GM20000 (cell line): ENCODE data around the gene SLC22A23.

Source experiments
- DNase-seq: peaks from one replicate; pipeline ENCODE4 v3.0.0; 2012; ENCODE audit warnings: low spot score
- TF ChIP-seq, protein P1 (sequence below): IDR thresholded peaks from 2 replicates; pipeline ENCODE4 v1.5.1; 2012; ENCODE audit warnings: mild to moderate bottlenecking, control low read depth; ENCODE audit errors: extremely low read depth, missing control alignments

The SLC22A23 gene

DNA sequence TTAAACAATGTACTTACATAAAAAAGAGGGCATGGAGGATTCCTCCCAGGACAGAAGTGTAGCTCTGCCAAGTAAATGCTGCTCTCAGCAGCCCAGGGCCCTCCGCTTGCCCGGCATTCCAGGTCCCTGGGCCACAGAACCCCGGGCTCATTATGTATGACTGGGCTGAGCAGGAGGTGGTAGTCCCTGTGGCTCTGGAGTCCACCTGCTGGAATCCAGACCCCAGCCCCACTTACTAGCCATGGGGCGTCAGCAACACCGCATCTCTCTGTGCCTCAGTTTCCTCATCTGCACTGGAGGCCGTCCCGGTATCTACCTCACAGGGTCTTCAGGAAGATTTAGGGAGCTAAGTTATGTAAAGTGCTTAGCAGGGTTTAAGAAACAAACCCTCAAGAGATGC is 142.7 kb downstream of the SLC22A23 start:
- DNase-seq: no peak
- TF ChIP-seq, protein P1, sequence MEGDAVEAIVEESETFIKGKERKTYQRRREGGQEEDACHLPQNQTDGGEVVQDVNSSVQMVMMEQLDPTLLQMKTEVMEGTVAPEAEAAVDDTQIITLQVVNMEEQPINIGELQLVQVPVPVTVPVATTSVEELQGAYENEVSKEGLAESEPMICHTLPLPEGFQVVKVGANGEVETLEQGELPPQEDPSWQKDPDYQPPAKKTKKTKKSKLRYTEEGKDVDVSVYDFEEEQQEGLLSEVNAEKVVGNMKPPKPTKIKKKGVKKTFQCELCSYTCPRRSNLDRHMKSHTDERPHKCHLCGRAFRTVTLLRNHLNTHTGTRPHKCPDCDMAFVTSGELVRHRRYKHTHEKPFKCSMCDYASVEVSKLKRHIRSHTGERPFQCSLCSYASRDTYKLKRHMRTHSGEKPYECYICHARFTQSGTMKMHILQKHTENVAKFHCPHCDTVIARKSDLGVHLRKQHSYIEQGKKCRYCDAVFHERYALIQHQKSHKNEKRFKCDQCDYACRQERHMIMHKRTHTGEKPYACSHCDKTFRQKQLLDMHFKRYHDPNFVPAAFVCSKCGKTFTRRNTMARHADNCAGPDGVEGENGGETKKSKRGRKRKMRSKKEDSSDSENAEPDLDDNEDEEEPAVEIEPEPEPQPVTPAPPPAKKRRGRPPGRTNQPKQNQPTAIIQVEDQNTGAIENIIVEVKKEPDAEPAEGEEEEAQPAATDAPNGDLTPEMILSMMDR: no peak

DNA sequence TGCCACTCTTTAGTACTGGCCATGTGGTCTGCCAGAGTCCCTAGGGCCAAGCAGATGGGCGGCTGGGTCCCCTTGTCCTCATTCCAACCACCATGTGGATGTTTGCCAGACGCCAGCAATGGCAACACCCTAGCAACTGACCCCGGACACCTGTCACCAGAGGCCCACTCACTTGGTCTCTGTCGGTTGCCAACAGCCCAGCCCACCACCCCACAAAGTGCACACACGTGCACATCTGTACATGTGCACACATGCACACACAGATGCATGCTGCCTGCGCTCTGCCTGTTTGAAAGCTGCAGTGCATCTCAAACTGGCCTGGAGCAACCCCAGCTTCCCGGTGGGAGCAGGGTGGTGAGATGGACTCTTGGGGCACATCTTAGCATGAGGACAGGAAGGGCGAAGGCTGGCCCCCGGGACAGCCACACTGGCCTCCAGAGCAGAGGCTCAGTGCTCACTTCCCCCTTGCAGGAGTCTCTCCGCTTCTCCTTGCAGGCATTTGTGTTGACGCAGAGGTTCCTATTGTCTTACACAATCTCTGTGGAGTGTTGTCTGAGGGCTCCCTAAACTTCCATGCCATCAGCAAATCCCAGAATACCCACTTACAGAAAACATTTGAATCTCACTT is 144.1 kb downstream of the SLC22A23 start:
- TF ChIP-seq, protein P1: no peak
- no peak for DNase-seq

DNA sequence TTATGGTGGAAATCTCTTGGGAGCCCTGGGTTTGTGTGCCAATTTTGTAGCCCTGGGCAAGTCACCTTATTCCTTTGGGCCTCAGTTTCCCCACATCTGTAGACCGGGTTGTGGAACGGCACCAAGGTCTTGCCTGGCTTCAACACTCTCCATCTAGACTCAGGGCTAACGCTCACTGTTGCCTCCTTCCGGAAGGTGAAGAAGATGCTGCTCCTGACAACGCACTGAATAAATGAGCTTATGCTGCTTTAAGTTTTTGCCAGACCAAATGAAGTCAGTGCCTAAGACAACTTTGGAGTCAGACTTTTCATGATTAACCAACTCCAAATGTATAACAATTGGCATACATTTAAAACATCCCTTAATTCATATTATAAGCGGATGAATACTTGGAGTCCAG is 145.0 kb downstream of the SLC22A23 start:
- DNase-seq: no peak
- TF ChIP-seq, protein P1: no peak

DNA sequence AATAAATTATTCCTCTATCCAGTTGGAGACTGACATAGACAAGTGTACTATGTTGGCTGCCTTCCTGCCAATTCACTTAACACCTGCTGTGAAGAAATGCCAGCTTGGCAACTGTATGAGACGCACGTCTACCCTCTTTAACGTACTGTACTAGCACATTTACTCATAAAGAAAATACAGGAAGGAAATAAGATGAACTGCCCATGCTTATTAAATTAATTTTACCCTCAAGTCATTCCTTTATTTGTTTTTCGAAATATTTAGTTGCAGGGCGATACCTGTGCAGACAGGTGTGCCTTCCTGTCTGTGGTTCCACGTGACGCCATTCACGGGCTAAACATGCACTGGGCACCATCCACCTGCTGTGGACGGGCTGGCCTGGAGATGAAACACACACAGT is 146.1 kb downstream of the SLC22A23 start:
- DNase-seq: no peak
- TF ChIP-seq, protein P1: no peak

DNA sequence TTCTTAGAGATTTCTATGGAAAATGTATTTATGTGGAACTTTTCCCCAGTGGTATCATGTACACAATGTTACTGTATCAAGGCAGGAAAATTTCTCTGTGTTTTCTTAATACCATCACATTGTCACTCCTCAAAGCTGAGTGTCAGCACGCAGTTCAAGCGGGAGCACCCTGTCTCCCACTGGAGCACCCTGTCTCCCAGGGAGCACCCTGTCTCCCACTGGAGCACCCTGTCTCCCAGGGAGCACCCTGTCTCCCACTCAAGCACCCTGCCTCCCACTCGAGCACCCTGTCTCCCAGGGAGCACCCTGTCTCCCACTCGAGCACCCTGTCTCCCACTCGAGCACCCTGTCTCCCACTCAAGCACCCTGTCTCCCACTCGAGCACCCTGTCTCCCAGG is 146.8 kb downstream of the SLC22A23 start:
- no peak for DNase-seq
- TF ChIP-seq, protein P1: no peak

DNA sequence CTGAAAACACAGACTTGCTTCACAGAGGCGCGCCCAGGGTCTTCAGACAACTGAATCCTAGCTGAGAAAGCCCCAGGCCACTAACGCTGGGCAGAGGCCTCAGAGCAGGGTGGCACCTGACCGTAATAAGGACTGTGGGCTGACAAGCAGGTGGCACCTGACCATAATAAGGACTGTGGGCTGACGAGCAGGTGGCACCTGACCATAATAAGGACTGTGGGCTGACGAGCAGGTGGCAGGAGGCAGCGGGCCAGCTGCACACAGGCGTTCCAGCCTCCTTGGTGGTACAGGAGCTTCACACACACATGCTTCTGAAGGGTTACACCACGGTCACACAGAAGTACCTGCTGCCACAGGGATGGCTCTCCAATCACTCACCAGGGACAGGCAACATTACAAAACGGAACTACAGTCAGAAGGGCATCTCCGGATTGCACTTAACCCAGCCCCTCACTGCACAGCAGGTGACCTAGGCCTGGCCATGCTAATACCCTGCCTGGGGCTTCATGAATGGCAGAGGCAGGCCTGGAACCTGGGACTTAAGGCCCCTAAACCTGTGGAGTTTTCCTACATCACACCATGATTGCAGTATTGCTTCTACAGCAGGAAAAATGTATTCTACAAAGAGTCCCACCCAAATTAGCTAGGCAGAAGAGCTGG is 147.3 kb downstream of the SLC22A23 start:
- DNase-seq: no peak
- TF ChIP-seq, protein P1: no peak

DNA sequence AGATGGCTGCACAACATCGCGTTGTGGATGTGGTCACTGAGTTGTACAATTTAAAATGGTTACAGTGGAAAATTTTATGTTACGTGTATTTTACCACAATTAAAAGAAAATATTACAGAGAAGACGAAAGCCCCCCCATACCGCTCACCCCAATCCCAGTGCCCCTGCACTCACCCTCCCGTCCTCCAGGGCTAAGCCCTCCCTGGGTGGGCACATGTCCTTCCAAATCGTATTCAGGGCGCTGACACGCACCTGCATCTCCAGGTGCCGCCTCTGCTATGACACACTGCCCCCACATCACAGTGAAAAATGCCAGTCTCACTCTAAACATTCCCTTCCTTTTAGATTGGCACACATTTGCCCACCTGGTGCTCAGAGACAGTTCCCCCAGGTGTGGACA is 148.7 kb downstream of the SLC22A23 start:
- TF ChIP-seq, protein P1: no peak
- no peak for DNase-seq
